Left colon (tissue), 2 donors: ENCODE results near the gene UNC5CL. TPM values are rescaled to one million over a fixed set of nuclear protein-coding genes. Genes with fewer than 3 reads are reported as not detected.

ENCODE experiments used
- ATAC-seq: fragments of 200-7000 bp; cut with Tn5 transposase; one replicate; pipeline ENCODE4 v1.9.1; 2020; ENCODE audit warnings: mild to moderate bottlenecking, moderate library complexity
- DNase-seq, 2 donors: peaks; one replicate each; pipeline ENCODE4 v3.0.0-alpha.2; 2020
- intact Hi-C, 2 donors: fragments of 100-400 bp; cut with DNase I in 1 of 2; cut with micrococcal nuclease in 1 of 2; formaldehyde crosslinking; loops; one replicate each; pipeline versions ENCODE4 v1.11.2 to v1.14.0; 2022; cut with DNase I, micrococcal nuclease
- total RNA-seq, 2 donors: library from RNA; stranded (reverse); fragmentation: NEBNext Ultra II Directional; extraction: Animal tissue kit (Norgen Biotek cat#: 25700); gene quantifications; one replicate each; pipeline ENCODE4 v1.2.1, GENCODE V29; 2021
- donor health status: DM: no; HTN: no; CAD: no.
- donor health status: DM: yes; HTN: yes; CAD: no.

The UNC5CL gene
- total RNA-seq, 2 donors from 2014 or later, result 2.2 to 6.6 TPM

DNA sequence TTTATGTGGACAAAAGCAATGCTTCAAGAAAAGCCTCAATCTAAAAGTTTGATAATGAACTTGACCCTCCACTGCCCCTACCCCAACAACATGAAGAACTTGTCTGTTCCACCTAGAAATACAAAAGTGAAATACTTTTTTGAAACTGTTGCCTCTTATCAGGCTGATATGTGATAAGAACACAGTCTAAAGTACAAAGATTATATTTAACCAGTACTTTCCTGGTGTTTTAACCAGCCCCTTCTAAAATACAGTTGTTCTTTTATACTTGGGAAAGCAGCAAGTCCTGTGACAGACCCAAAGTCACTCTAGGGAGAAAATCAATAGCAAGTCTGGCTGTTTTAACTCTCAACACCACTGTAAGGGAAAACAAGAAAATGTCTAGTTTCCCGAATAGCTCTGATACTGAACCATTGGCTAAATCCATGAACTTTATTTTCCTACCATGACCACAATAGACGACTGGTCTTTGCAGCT lies 26.6 kb upstream of the UNC5CL start:
- ATAC-seq, result peak; percentile 73
- intact Hi-C loops, result loop anchor here in 1 of 2 donors (10.0 kb wide), 1 partner anchor 61 kb away; no protein-coding TSS in a partner anchor

DNA sequence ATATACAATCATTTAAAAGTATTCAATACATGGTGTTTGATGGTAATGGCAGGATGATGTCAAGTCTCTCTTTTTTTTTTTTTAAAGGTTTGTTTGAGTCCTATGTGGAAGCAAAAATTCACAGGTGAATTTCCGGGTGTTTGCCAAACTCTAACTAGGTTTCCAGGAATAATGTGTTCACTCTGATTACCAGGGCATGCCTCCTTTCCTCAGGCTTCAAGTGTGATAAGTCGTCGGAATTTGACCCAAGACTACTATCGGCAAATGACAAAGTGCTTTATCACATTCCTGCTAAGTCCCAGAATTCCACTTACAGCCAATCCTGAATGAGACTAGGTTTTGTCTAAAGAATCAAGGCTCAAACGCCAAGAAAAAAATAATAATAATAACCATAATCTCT lies 25.8 kb upstream of the UNC5CL start:
- peak; percentile 69 for ATAC-seq
- DNase-seq, result no peak
- intact Hi-C loops, result loop anchor here in 1 of 2 donors (10.0 kb wide), 1 partner anchor 60 kb away; no protein-coding TSS in a partner anchor

More for the DNA sequence above, 26.6 kb upstream of the UNC5CL start:
- DNase-seq, result no peak

GRCh38 chr6:41063884-41064285 lies 24.9 kb upstream of the UNC5CL start:
- ATAC-seq (peak; percentile 34), DNase-seq (no peak)
- intact Hi-C loops, result loop anchor here in 1 of 2 donors (10.0 kb wide), 1 partner anchor 59 kb away; no protein-coding TSS in a partner anchor

GRCh38 chr6:41062056-41062455 lies 23.0 kb upstream of the UNC5CL start:
- no peak for DNase-seq
- intact Hi-C loops, result loop anchor here in 1 of 2 donors (10.0 kb wide), 1 partner anchor 57 kb away; no protein-coding TSS in a partner anchor

DNA sequence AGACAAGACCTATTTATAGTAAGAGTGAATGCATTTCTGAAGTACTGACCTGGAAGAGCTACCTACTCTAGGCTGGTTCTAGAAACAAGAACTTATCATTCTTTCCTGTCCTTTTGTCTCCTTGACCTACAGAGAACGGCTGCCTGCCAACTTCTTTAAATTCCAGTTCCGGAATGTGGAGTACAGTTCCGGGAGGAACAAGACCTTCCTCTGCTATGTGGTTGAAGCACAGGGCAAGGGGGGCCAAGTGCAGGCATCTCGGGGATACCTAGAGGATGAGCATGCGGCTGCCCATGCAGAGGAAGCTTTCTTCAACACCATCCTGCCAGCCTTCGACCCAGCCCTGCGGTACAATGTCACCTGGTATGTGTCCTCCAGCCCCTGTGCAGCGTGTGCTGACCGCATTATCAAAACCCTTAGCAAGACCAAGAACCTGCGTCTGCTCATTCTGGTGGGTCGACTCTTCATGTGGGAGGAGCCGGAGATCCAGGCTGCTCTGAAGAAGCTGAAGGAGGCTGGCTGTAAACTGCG lies 22.2 kb upstream of the UNC5CL start:
- intact Hi-C loops, result loop anchor here in 1 of 2 donors (10.0 kb wide), 1 partner anchor 56 kb away; no protein-coding TSS in a partner anchor
- no peak for DNase-seq
- no peak for ATAC-seq

More at GRCh38 chr6:41062056-41062455, 23.0 kb upstream of the UNC5CL start:
- ATAC-seq, result no peak

GRCh38 chr6:41059556-41059955 lies 20.5 kb upstream of the UNC5CL start:
- intact Hi-C loops, result no loop called here
- ATAC-seq (no peak), DNase-seq (no peak)

DNA sequence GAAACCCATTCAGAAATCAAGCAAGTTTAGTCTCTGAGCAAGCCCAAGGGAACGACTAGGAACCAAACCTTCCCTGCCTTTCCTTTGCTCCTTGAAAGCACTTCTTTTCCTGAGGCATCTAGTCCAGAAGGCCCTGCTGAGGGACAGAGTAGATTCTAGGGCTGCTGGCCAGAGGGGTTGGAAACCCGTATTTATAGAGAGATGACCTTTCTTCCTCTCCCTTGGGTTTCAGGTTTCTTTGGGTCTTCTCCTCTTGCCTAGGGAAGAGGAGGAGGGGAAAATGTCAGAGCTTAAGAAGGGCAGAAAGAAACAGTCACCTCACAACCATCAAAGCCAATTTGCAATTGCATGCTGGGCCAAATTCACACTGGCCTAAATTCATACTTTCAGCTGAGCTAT lies 19.8 kb upstream of the UNC5CL start:
- DNase-seq (no peak), ATAC-seq (no peak)
- intact Hi-C loops, result no loop called here

- DNase-seq (no peak), ATAC-seq (peak; percentile 26)
- intact Hi-C loops, result no loop called here
Measured at GRCh38 chr6:41056768-41057490, 17.9 kb upstream of the UNC5CL start.

DNA sequence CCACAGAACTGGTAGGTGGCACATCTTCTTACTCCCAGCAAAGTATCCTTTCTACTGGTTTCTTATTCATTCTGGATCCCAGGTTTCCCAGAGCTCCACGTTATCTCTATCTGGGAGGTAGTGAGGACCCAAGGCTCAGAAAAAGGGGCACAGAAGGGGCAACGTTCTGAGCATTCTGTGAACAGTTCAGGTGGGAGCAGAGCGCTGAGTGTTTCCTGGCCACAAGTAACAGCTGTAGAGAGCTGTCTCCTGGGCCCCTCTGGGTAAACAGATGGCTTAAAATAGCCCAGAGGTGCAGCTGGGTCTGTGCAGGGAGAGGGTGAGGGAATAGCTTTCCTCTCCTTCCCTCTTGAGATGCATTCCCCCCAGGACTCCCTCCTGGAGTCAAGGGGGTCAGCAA lies 16.1 kb upstream of the UNC5CL start:
- ATAC-seq, result no peak
- intact Hi-C loops, result no loop called here
- no peak for DNase-seq

- intact Hi-C loops, result no loop called here
- no peak for DNase-seq
- ATAC-seq, result no peak
Measured at GRCh38 chr6:41054511-41054910, 15.5 kb upstream of the UNC5CL start.

GRCh38 chr6:41053041-41053440 lies 14.0 kb upstream of the UNC5CL start, which contains the start of gene APOBEC2:
Gene APOBEC2 (plus strand): TSS chr6:41053202. CDS start chr6:41053348, 146 bp downstream.
- no peak for ATAC-seq

GRCh38 chr6:41051873-41052272 lies 12.9 kb upstream of the UNC5CL start:
- ATAC-seq (no peak), DNase-seq (no peak)
- intact Hi-C loops, result no loop called here

More at GRCh38 chr6:41053041-41053440, 14.0 kb upstream of the UNC5CL start, which contains the start of gene APOBEC2:
- intact Hi-C loops, result no loop called here
- no peak for DNase-seq

DNA sequence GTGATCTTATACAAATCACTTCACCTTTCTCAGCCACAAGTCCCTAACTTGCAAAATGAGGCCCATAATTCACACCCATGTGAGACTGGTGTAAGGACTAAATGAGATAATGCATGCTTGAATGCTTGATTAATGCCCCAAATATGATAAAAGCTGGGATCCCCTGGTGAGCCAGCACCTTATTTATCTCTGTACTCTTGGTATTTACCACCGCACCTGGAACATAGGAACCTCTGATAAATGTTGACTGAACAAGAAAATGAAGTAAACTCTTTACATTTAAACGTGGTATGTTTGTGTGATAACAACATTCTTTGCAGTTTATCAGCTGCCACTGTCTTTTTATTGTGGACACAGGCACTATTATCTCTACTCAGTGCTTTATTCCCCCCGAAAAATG lies 11.5 kb upstream of the UNC5CL start:
- no peak for DNase-seq
- intact Hi-C loops, result no loop called here
- ATAC-seq, result no peak

DNA sequence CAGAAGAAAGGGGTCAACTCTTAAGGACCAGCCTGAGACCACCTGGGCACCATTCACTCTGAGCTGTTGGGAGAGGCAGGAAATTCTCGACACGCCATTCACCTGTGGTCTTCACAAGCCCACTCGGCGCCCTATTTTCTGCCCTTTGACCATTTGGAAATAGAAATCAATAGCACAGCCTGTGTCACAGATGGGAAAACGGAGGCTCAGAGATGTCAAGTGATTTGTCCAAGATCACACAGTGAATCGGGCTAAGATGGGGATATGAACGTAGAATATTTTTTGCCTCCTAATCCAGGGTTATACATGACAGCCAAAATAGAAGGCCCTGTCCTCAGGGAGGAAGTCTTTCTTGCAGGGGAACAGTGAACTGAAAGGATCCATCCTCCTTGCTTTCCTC lies 10.9 kb upstream of the UNC5CL start:
- no peak for ATAC-seq
- DNase-seq, result no peak
- intact Hi-C loops, result no loop called here

- DNase-seq (no peak), ATAC-seq (no peak)
- intact Hi-C loops, result no loop called here
Measured at GRCh38 chr6:41049521-41049920, 10.5 kb upstream of the UNC5CL start.

- intact Hi-C loops, result no loop called here
- ATAC-seq (no peak), DNase-seq (no peak)
Measured at GRCh38 chr6:41047745-41048732, 9.0 kb upstream of the UNC5CL start.

DNA sequence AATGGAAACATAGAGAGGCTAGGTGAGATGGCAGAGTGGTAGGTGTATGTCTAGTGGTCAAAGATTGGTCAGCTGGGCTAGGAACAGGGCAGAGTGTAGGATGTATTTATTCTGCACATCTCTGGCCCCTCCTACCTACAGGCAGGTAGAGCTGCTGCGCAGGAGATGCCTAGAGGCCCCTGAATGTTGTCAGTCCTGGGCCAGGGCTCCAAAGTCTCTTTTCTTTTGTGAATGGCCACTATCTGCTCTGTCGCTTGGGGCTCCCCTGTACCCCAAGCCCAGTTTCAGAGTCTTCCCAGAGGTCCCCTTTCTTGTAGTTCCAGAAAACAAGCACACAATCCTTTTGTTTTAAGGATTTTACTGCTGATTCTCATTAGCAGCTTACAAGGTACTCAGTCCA lies 8.3 kb upstream of the UNC5CL start:
- ATAC-seq, result no peak
- DNase-seq, result no peak
- intact Hi-C loops, result no loop called here

- ATAC-seq (no peak), DNase-seq (no peak)
- intact Hi-C loops, result no loop called here
Measured at GRCh38 chr6:41046084-41046483, 7.1 kb upstream of the UNC5CL start.

DNA sequence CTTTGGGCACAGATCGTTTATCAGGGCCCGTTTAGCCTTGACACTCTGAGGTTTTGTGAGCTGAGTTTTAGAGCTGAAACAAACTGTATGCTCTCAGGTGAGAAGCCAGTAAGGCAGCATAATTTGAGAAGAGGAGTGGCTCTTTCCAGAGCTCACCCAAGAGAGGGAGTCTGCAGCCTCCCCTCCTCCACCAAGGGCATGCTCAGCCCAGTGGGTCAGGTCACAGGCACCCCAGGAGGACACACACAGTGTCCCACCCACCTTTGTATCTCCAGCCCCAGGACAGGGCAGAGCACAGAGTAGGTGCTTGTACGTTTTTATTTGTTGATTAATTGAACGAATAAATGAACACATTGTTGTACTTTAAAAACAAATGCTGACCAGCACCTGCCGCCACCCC lies 6.6 kb upstream of the UNC5CL start:
- DNase-seq, result no peak
- intact Hi-C loops, result no loop called here
- no peak for ATAC-seq
